Erythroblast (primary cell): ENCODE data around the gene ZMAT5.

ENCODE experiments used
- GATA1 ChIP-seq: IDR thresholded peaks from 2 replicates; pipeline ENCODE4 v1.6.1; 2011; ENCODE audit warnings: low read depth, mild to moderate bottlenecking, control low read depth, low read length, moderate library complexity
- POLR2A ChIP-seq: IDR thresholded peaks from 2 replicates; pipeline ENCODE4 v1.6.1; 2011; ENCODE audit warnings: mild to moderate bottlenecking, low read length

- TF ChIP-seq POLR2A, result no peak
- TF ChIP-seq GATA1, result no peak
Observed at GRCh38 chr22:29804985-29805384, 38.2 kb upstream of the ZMAT5 start.
